Activated gamma-delta T cell treated with Interleukin-2 at 50 U/mL for 16 hours (primary cell): ENCODE data around the gene HMCN2.

ENCODE experiments used
- DNase-seq: peaks from one replicate; pipeline ENCODE4 v3.0.0-alpha.2; 2020

Gene HMCN2

DNA sequence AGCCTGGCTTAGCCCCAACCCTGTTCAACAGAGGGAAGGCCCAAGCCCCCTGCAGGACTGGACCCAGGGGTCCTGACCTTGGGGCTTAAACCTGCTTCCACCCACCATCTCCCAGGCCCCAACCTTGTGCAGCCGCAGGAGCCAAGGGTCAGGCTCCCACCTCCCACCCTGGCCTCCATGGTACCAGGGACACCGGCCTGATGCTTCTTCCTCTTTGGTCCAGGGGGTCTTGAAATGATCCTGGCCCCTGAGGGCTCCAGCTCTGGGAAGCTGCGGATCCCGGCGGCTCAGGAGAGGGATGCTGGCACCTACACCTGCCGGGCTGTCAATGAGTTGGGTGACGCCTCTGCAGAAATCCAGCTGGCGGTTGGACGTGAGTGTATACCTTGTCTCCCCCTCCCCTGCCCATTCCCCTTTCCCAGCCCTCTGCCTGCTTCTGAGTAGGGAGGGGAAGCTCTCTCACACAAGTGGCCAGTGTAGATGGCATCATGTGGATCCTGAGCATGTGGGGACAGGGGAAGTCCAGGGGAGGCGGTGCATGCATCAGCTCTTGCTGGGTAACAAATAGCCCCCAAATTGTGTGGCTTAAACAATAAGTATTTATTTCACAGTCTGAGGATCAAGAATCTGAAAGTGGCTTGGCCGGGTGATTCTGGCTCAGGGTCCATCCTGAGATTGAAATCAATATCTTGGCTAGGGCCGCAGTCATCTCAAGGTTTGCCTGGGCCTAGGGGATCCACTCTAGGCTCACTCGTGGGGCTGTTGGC lies 44.3 kb downstream of the HMCN2 start:
- DNase-seq = no peak

DNA sequence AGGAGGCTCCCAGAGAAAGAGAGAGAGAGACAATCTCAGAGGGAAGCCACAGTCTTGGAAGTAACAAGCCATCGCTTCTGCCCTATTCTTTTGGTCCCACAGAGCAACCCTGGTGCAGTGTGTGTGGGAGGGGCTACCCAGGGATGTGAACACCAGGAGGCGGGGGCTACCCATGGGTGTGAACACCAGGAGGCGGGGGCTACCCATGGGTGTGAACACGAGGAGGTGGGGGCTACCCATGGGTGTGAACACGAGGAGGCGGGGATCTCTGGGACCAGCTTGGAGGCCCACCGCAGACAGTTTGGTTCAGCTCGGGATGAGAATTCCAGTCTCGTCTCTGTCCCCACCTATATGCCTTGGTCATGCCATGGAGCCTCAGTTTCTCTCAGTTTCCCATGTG lies 44.9 kb downstream of the HMCN2 start:
- DNase-seq = no peak

- DNase-seq = no peak
These were observed 45.4 kb downstream of the HMCN2 start for GRCh38 chr9:130311003-130311402.

- no peak for DNase-seq
These were observed 46.0 kb downstream of the HMCN2 start for GRCh38 chr9:130311408-130312140.

GRCh38 chr9:130313103-130313858 lies 47.7 kb downstream of the HMCN2 start:
- DNase-seq = no peak

DNA sequence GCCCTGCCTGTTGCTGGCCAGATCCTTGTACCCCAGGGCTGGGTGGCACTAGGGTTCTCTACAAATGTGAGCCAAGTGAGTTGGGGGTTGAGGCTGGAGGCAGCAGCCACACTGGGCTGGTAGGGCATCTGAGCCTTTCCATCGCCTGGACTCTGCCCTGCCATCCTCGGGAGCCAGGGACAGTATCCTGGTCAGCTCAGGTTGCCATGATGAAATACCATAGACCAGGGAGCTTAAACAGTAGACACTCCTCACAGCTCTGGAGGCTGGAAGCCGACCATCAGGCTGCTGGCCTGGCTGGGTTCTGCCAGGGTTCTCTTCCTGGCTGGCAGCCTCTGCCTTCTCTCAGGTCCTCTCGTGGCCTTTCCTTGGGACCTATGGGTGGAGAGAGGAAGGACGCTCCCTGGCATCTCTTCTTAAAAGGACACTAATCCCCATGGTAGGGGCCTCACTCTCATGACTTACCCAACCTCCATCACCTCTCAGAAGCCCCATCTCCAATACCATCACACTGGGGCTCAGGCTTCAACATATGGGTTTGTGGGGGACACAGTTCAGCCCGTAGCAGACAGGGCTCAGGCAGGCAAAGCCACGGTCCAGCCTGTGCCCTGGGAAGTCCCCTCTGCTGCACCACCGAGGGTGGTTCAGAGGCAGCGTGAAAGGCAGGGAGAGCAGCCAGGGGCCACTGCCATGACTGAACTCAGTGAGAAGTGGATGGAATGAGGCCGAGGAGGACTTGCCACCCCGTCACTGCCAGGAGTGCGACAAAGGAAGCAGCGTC lies 50.1 kb downstream of the HMCN2 start:
- DNase-seq = no peak

GRCh38 chr9:130316430-130316829 lies 50.9 kb downstream of the HMCN2 start:
- no peak for DNase-seq

- no peak for DNase-seq
These were observed 53.7 kb downstream of the HMCN2 start for GRCh38 chr9:130319300-130319699.

DNA sequence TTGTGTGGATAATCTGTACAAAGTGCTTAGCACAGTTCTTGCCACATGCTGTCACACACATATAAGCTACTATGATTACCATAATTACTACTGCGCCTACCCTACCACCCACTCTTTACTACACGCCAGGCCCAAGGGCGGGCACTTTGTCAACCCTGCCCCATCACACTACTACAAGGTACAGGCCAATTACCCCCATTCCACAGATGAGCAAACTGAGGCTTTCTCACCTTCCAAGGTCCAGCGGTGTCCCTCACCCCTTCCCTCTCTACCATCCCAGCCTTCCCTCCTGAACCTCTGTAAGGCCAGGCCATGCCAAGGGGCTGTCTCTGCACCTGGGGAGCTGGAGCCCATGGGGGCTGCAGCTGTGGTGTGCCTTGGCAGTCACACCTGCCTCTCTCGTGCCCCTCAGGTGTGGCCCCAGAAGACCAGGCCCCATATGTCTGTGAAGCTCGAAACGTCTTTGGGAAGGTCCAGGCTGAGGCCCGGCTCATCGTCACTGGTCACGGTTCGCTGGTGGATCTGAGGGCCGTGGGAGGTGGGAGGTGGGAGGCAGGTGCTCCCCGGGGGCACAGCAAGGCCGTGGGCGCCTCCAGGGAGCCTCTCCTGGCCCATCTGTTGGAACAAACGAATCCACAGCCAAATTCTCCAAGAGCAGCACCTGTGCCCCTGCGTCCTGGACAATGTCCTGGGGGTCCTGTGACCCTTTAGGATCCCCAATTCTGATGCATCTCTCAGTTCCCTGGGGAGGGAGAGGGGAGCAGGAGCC lies 54.6 kb downstream of the HMCN2 start:
- no peak for DNase-seq

DNA sequence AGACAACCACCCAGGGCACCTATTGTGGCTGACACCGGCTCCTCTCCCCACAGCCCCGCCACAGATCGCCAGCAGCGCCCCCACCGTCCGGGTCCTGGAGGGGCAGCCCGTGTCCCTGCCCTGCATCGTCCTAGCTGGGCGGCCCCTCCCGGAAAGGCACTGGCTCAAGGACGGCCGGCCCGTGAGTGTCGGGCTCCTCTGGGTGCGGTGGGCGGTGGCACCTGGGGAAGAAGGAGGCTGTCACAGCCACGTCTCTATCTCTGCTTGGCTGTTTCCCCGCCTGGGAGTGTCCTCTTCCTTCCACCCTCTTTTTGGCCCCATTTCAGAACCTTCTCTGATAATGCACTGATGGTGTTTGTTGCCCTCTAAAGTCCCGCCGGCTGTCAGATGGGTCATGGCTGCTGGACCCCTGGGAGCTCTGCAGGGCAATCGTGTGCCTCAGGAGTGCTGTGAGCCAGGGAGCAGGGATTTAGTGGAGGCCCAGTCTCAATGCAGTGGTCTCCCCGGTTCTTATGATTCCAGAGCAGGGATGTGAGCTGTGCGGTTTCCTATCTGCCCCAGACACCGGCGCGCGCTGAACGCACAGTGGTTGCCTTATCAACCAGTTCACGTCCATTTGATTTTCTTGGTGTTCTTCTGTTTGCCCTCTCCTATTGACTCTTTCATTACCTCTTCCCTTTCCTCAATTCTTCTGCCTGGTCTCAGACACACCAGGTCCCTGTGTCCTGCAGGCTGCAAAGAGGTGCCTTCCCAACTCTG lies 55.3 kb downstream of the HMCN2 start:
- DNase-seq = no peak

DNA sequence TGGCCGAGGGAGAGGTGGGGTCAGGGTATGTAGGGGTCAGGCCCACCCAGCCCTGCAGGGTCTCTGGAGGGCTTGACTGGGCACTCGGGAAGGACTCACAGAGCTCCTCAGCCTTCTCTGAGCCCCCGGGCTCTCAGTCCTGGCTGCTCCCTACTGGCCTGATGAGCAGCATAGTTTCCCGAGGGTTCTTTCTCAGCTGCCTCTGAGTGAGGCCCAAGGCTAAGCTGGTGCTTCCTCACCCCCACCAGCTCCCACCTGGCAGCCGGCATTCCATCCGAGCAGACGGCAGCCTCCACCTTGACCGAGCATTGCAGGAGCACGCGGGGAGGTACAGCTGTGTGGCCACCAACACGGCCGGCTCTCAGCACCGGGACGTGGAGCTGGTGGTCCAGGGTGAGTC lies 56.0 kb downstream of the HMCN2 start:
- no peak for DNase-seq

DNA sequence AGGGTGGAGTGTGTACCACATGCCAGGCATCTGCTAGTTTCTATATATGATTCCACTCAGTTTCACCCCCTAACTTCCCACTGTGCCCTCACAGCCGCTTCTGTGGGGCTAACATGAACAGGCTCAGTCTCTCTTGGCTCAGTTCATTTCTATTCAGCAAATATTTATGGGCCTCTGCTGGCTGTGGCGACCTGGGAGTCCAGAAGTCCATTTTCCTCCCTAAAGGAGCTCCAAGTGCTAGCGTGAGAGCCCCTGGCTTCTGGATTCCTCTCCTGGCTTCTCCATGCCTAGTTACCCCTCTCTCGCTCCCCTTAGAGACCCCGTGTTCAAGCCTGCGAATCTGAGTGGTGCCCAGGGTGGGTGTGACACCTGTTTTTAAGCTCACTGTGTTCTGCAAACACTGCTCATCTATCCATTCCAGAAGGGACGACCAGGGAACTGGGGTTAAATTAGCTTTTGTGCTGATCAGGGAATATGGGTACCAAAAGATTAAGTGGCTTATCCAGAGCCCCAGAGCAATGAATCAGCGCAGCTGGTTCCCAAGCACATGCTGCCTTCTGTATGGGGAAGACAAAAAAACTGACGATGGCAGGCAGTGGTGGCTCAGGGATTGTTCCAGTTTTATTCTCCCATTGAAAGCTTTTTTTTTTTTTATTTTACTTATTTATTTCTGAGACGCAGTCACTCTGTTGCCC lies 57.6 kb downstream of the HMCN2 start:
- DNase-seq = no peak

DNA sequence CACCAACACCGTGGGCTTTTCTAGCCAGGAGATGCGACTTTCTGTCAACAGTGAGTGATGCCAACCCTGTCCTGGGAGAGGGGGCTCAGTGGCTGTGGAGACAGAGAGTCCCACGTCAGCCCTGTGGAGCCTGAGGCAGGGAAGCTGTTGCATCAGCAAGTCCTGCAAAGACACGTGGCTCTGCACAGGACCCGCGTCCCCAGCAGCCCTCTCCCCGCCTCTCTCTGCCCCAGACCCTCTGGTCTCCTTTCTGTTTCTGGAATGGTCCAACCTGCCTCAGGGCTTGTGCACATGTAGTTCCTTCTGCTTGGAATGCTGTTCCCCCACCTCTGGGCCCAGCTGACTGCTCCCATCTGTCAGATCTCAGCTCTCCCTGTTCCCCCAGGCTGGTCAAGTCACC lies 60.4 kb downstream of the HMCN2 start:
- DNase-seq = no peak

DNA sequence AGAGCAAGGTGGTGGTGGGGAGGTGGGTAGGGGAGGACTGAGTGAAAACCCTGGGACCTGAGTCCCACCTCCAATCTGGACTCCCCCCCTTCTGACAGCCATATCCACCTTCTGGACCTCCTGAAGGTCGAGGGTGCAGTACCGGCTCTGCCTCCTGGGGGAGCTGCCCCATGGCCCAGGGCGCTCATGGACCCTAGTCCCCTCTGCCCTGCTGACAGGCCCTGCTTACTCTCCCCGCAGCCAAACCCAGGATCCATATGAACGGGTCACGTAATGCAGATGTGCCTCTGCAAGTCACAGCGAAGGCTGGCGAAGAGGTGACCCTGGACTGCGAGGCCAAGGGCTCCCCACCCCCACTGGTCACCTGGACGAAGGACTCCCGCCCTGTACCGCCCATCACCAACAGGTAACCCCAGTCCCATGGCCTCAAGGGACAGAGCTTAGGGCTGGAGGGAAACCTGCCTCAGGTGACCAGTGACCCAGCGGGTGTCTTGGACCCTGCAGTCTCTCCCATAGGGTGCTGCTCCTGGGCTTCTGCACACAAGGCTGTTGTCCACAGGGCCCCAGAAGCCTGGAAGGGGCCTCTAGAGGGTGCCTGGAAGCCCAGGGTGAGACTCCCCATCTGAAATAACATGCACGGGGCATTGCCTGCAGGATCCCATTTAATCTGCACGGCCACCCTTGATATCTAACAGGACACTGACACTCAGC lies 61.7 kb downstream of the HMCN2 start:
- DNase-seq = no peak

DNA sequence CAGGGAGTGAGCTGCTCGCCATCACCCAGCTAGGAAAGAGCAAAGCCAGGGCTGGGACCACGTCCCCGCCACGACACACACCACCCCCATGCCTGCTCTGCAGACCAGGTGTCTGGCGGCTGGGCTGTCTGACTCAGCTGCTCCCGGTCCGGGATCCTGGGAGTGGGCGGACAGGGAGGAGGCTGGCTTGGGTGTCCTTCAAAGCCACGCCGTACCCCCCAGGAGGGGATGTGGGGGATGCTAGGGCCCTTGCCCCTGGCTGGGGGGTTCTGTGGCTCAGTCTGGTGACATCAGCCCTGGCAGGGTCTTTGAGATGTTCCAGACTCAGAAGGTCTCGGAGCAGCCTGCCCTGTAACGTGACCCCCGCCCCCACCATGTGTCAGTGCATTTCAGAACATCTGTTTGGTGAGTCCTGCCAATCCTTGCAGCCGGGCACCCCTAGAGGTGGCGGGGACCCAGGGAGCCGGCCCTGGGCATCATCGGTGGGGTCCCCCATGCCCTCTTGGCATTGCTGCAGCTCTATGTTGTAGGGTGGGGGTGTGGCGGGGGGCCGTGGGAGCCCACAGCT lies 62.3 kb downstream of the HMCN2 start:
- DNase-seq = no peak

DNA sequence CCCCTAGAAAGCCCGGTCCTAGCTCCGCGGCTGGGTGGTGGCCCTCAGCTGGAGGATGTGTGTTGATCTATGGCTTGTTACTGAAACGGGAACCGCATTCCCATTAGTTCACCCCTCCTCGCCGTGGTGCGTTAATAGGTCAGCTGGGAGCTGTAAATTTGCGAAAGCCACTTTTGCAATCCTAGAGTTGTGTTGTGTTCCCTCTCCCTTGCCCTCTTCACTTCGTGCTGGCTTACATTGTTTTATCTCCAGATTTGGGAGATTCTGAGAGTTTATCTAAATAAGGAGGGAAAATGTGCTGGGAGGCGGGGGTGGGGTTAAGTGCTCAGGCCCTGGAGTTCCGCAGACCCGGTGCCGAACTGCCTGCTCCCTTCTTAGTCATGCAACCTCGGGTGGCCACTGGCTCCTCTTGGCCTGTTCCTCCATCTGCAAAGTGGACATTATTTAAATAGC lies 62.8 kb downstream of the HMCN2 start:
- DNase-seq = no peak

DNA sequence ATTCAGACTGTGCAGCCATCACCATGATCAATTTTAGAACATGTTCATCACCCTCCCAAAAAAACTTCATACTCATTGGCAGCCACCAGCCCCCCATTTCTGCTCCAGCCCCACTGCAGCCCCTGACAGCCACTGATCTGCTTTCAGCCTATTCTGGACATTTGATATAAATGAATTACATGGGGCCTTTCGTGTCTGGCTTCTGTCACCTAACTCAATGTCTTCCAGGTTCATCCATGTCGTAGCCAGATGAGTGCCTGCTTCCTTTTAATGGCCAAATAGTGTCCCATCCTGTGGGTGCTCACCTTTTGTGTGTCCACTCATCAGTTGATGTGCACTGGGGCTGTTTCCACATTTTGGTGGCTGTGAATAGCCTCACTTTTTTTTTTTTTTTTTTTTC lies 63.5 kb downstream of the HMCN2 start:
- no peak for DNase-seq

- DNase-seq = no peak
These were observed 64.8 kb downstream of the HMCN2 start for GRCh38 chr9:130330202-130330862.

DNA sequence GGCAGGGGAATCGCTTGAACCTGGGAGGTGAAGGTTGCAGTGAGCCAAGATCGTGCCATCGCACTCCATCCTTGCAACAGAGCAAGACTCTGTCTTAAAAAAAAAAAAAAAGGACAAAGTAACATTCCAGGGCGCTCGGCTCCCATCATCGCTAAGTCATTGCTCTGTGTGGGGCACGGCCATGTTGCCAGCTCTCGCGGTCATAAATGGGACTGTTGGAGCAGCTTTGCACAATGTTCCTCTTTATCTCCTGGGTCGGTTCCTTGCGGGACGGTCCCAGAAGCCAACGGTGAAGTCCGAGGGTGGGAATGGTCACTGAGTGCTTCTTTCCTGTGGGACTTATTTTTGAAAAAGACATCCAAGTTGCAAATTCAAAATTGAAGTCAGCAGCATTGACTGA lies 65.5 kb downstream of the HMCN2 start:
- DNase-seq = no peak
